Frontal cortex (tissue), 4 donors: ENCODE measurements around the gene C1QL1. TPM values are rescaled to one million over a fixed set of nuclear protein-coding genes. Genes with fewer than 3 reads are reported as not detected.
"Not testable (repeated sequence)": the region's sequence is repeated elsewhere in the genome, so short reads cannot be mapped to it uniquely, and the experiment has no call there.

ENCODE experiments used
- DNase-seq, 2 donors: peaks; one replicate each; pipeline ENCODE4 v3.0.0; 2012; ENCODE audit warnings: low spot score in 2 of 2
- FAIRE-seq: peaks from 2 replicates; lab custom pipeline; 2012; peaks lifted over from hg19 to GRCh38; lab: Jason Lieb, UNC
- total RNA-seq: library from RNA; depleted of rRNA; stranded (reverse); fragments of >200 nt; gene quantifications from one replicate; pipeline ENCODE4 v1.2.3, GENCODE V29; 2014
- donor health status: control.
- donor health status: control.
- donor health status: control.

C1QL1 gene
- total RNA-seq, 1 donor from 2014 or later, result 1.2 TPM

- FAIRE-seq (no peak), DNase-seq (no peak)
These were observed 1.6 kb downstream of the C1QL1 start for GRCh38 chr17:44966348-44967025.

GRCh38 chr17:44965481-44966234, 2.4 kb downstream of the C1QL1 start:
- DNase-seq, result no peak
- no peak for FAIRE-seq

- FAIRE-seq (no peak), DNase-seq (no peak)
These were observed 6.2 kb downstream of the C1QL1 start for GRCh38 chr17:44961921-44962350.

- DNase-seq (no peak), FAIRE-seq (no peak)
These were observed 7.4 kb downstream of the C1QL1 start for GRCh38 chr17:44960691-44961090.

- FAIRE-seq (no peak), DNase-seq (no peak)
These were observed 8.1 kb downstream of the C1QL1 start for GRCh38 chr17:44959821-44960531.

- DNase-seq (no peak), FAIRE-seq (no peak)
These were observed 10.8 kb downstream of the C1QL1 start for GRCh38 chr17:44956998-44957981.

- DNase-seq (no peak), FAIRE-seq (no peak)
These were observed 12.3 kb downstream of the C1QL1 start for GRCh38 chr17:44955674-44956425.

GRCh38 chr17:44952946-44953475, 15.1 kb downstream of the C1QL1 start:
- no peak for FAIRE-seq

GRCh38 chr17:44948315-44948795, 19.7 kb downstream of the C1QL1 start:
- FAIRE-seq (no peak), DNase-seq (no peak)

More at GRCh38 chr17:44952946-44953475, 15.1 kb downstream of the C1QL1 start:
- DNase-seq, result no peak

GRCh38 chr17:44947461-44948314, 20.4 kb downstream of the C1QL1 start, which contains the start of gene KIF18B:
Gene KIF18B (minus strand): TSS chr17:44947773. CDS start chr17:44936344, 11,429 bp downstream.
- FAIRE-seq, result no peak
- DNase-seq, result peak; percentile 85 to 98

GRCh38 chr17:44945652-44946051, 22.5 kb downstream of the C1QL1 start:
- not testable (repeated sequence) for DNase-seq, FAIRE-seq

GRCh38 chr17:44942456-44942855, 25.6 kb downstream of the C1QL1 start:
- FAIRE-seq (no peak), DNase-seq (no peak)

- no peak for DNase-seq
- FAIRE-seq, result no peak
These were observed 26.3 kb downstream of the C1QL1 start for GRCh38 chr17:44941712-44942331.

- FAIRE-seq, result no peak
These were observed 27.3 kb downstream of the C1QL1 start for GRCh38 chr17:44940768-44941167.

GRCh38 chr17:44940317-44940716, 27.8 kb downstream of the C1QL1 start:
- no peak for DNase-seq
- no peak for FAIRE-seq

More at GRCh38 chr17:44940768-44941167, 27.3 kb downstream of the C1QL1 start:
- DNase-seq, result no peak

- no peak for FAIRE-seq
- DNase-seq, result no peak
These were observed 33.0 kb downstream of the C1QL1 start for GRCh38 chr17:44935116-44935515.

GRCh38 chr17:44934745-44935105, 33.4 kb downstream of the C1QL1 start:
- no peak for DNase-seq
- FAIRE-seq, result no peak
